Osteoblast (primary cell): ENCODE measurements around the gene BTNL9. TPM values are rescaled to one million over a fixed set of nuclear protein-coding genes. Genes with fewer than 3 reads are reported as not detected.

Experiments
- DNase-seq: peaks from one replicate; pipeline ENCODE4 v3.0.0; 2011; ENCODE audit warnings: low spot score, mixed read lengths; ENCODE audit not compliant: insufficient read length; ENCODE audit errors: missing footprints
- H2AFZ ChIP-seq: 2 replicates; pipeline ENCODE4 v1.6.0; 2011; ENCODE audit warnings: mild to moderate bottlenecking, low read length
- H3K27ac ChIP-seq: 2 replicates; pipeline ENCODE4 v1.5.1; 2011; ENCODE audit warnings: mild to moderate bottlenecking, low read depth, low read length, moderate library complexity
- H3K27me3 ChIP-seq: 2 replicates; pipeline ENCODE4 v1.6.0; 2012; ENCODE audit warnings: mild to moderate bottlenecking, control low read depth, inconsistent platforms, low read length, moderate library complexity; ENCODE audit not compliant: insufficient read depth
- H3K36me3 ChIP-seq: 2 replicates; pipeline ENCODE4 v1.5.1; 2011; ENCODE audit warnings: mild to moderate bottlenecking, low read length, control low read depth, moderate library complexity; ENCODE audit not compliant: insufficient read depth
- H3K4me1 ChIP-seq: 2 replicates; pipeline ENCODE4 v1.5.1; 2011; ENCODE audit warnings: mild to moderate bottlenecking, low read length, control low read depth, moderate library complexity; ENCODE audit not compliant: insufficient read depth
- H3K4me2 ChIP-seq: 2 replicates; pipeline ENCODE4 v1.6.0; 2011; ENCODE audit warnings: mild to moderate bottlenecking, low read length; ENCODE audit not compliant: insufficient read depth
- H3K4me3 ChIP-seq: fragments of 200-600 bp; sonication (generic); 3 replicates; pipeline ENCODE4 v1.5.1; 2012; ENCODE audit warnings: mild to moderate bottlenecking, low read length, inconsistent platforms; ENCODE audit not compliant: insufficient read depth
- H3K79me2 ChIP-seq: 2 replicates; pipeline ENCODE4 v1.6.0; 2012; ENCODE audit warnings: mild to moderate bottlenecking, low read length, control low read depth, inconsistent platforms; ENCODE audit not compliant: insufficient read depth
- H3K9me3 ChIP-seq: 2 replicates; pipeline ENCODE4 v1.5.1; 2011; ENCODE audit warnings: low read depth, low read length, control low read depth
- H4K20me1 ChIP-seq: 2 replicates; pipeline ENCODE4 v1.6.0; 2012; ENCODE audit warnings: mild to moderate bottlenecking, low read length, control low read depth; ENCODE audit not compliant: insufficient read depth
- total RNA-seq: library from RNA; depleted of rRNA; stranded (reverse); fragments of >200 nt; gene quantifications from 2 replicates; pipeline ENCODE4 v1.2.3, GENCODE V29; 2012
- TF ChIP-seq, protein P1 (sequence below): IDR thresholded peaks from 2 replicates; pipeline ENCODE4 v1.5.1; 2011; ENCODE audit warnings: mild to moderate bottlenecking, low read depth, low read length, moderate library complexity; ENCODE audit errors: extremely low read depth

BTNL9 gene
- total RNA-seq, 1 donor, result not detected

DNA sequence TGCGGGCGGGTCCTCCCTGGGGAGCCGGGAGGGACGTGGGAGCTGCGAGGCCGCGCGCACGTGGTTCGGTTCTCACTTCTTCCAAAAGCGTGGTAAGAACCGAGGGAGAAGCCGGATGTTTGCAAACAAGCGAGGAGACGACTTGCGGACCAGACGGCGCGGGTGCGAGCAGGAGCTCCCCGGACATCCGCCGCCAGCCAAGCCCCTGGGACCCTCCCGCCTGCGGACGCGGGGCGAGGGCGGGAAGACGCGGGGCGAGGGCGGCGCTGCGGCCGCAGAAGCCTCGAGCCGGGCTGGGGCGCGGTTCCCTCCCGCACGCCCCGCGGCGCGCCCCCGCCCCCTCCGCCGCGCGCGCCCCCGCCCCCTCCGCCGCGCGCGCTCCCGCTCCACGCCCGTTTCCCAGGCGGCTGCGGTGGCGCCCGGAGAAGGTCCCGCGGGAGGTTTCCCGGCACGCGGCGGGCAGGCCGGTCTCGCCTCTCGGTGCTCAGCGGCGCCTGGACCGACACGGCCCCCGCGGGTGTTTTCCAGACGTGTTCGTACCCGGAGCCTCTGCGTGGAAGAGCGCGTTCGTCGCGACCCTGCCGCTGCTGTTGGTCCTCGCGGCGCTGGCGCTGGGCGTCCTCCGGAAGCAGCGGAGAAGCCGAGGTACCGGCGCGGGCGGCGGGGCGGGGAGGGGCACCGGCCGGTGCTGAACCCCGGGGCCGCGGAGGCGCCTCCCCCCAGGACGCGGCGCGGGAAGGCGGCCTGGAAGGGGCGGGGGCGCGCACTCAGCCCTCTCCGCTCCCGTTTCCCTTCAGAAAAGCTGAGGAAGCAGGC lies 12.8 kb downstream of the BTNL9 start:
- Histone ChIP-seq H3K27ac (no peak overlapping the region), H2AFZ (no peak overlapping the region), H3K27me3 (peaks cover 66% of the 10 kb centered on the region), H3K4me2 (peak overlapping the region; percentile 61), H3K9me3 (no peaks in the 10 kb centered on the region), H3K79me2 (no peaks in the 10 kb centered on the region), H3K36me3 (no peaks in the 10 kb centered on the region), H3K4me3 (peak overlapping the region; percentile 47), H4K20me1 (no peaks in the 10 kb centered on the region), H3K4me1 (peaks cover 3% of the 10 kb centered on the region)
- TF ChIP-seq, protein P1, sequence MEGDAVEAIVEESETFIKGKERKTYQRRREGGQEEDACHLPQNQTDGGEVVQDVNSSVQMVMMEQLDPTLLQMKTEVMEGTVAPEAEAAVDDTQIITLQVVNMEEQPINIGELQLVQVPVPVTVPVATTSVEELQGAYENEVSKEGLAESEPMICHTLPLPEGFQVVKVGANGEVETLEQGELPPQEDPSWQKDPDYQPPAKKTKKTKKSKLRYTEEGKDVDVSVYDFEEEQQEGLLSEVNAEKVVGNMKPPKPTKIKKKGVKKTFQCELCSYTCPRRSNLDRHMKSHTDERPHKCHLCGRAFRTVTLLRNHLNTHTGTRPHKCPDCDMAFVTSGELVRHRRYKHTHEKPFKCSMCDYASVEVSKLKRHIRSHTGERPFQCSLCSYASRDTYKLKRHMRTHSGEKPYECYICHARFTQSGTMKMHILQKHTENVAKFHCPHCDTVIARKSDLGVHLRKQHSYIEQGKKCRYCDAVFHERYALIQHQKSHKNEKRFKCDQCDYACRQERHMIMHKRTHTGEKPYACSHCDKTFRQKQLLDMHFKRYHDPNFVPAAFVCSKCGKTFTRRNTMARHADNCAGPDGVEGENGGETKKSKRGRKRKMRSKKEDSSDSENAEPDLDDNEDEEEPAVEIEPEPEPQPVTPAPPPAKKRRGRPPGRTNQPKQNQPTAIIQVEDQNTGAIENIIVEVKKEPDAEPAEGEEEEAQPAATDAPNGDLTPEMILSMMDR, result no peak
- peak; percentile 83 for DNase-seq

DNA sequence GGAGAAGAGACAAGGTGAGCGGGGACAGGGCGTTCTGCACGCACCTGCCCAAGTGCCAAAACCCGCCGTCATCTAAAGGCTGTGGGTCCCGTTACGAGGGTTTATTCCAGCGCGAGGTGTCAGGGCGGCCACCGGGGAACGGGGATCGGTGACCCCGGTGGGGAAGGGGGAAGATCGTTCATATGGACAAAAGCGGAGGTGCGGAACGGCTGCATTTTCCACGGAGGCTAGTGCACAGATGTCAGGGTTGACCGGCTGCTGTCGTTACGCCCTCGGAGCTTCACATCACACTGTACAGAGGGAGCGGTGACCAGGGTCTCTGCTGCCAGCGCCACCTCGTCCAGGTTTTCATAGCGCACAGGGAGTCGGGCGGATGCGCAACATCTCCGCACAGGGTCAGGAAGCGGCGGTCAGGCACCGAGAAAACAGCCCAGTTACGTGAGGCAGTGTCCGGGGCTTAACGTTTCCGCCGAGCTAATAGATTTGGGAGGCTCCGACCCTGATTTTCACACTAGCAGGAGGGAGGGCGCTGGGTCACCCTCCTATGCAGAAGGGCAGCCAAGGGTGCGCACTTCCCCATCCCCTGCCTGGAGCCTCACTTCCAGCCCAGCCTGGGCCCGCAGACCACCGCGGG lies 13.5 kb downstream of the BTNL9 start:
- Histone ChIP-seq H4K20me1 (no peaks in the 10 kb centered on the region), H3K9me3 (no peaks in the 10 kb centered on the region), H3K27me3 (peaks cover 74% of the 10 kb centered on the region), H3K4me3 (peak overlapping the region; percentile 47), H3K27ac (no peak overlapping the region), H3K4me1 (peaks cover 3% of the 10 kb centered on the region), H3K79me2 (no peaks in the 10 kb centered on the region), H3K4me2 (peak overlapping the region; percentile 61), H3K36me3 (no peaks in the 10 kb centered on the region), H2AFZ (no peak overlapping the region)
- TF ChIP-seq, protein P1, result no peak
- peak; percentile 79 for DNase-seq

DNA sequence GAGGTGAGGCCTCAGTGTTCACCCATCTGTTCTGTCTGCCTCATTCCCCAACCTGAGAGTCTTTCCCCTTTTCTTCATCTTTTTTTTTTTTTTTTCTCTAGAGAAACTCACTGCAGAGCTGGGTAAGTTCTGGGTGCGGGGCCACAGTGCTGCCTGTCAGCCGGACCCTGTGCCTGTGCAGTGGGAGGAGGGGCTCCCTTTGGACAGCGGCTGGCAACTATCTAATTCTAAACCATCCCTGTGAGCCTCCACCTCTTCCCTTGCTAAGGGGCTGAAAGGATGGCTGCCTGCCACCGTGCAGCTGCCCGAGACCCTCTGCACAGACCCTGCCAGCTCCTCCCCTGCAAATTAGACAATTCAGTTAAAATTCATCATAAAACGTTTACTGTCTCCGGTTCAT lies 14.1 kb downstream of the BTNL9 start:
- Histone ChIP-seq H3K27ac (no peak overlapping the region), H2AFZ (no peak overlapping the region), H3K4me1 (peaks cover 3% of the 10 kb centered on the region), H3K79me2 (no peaks in the 10 kb centered on the region), H3K27me3 (peaks cover 79% of the 10 kb centered on the region), H3K36me3 (no peaks in the 10 kb centered on the region), H3K9me3 (no peaks in the 10 kb centered on the region), H3K4me3 (no peak overlapping the region), H3K4me2 (no peak overlapping the region), H4K20me1 (no peaks in the 10 kb centered on the region)
- TF ChIP-seq, protein P1, result no peak
- DNase-seq, result no peak

DNA sequence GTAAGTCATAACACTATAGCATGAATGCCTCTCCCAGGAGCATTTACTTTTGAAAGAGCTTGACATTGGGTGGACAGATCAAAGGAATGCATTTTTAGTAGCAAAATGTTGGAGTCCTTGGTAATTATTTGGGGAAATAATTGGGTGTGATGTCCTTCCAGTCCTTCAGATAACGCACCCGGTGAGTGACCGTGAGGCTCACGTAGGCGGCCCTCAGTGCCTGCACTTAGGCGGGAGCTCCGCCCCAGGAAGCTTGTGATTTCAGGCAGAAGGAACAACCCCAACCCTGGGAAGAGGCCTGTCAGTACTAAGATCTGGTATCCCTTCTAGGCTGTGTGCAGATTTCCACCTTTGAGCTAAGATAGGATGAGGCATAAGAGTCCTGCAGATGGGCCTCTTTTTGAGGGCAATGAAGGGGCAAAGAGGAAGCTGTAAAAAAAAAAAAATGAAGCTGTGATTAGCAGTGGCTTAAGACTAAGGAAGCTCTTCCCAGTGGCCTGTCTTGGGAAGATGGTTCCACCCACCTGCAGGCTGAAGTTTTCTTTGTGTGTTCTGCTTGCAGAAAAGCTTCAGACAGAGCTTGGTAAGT lies 14.9 kb downstream of the BTNL9 start:
- peaks cover 3% of the 10 kb centered on the region for H3K4me1 ChIP-seq
- DNase-seq, result no peak
- H2AFZ ChIP-seq, result no peak overlapping the region
- H3K9me3 ChIP-seq, result no peaks in the 10 kb centered on the region
- TF ChIP-seq, protein P1, result no peak
- no peak overlapping the region for H3K4me2 ChIP-seq
- no peaks in the 10 kb centered on the region for H3K79me2 ChIP-seq
- peaks cover 87% of the 10 kb centered on the region for H3K27me3 ChIP-seq
- no peak overlapping the region for H3K4me3 ChIP-seq
- no peaks in the 10 kb centered on the region for H3K36me3 ChIP-seq
- H4K20me1 ChIP-seq, result no peaks in the 10 kb centered on the region
- H3K27ac ChIP-seq, result no peak overlapping the region
